ENCODE data around the gene RNF152. TPM values are rescaled to one million over a fixed set of nuclear protein-coding genes. Genes with fewer than 3 reads are reported as not detected.

The RNF152 gene
- total RNA-seq, 4 donors from 2014 or later = 4.6 to 14.3 (median 7.7) TPM

GRCh38 chr18:61845197-61845596 lies 47.6 kb downstream of the RNF152 start:
- no peaks in the 10 kb centered on the region for H3K36me3 ChIP-seq
- intact Hi-C loops (cut with DNase I) = no loop called here
- no peak overlapping the region for H3K27ac ChIP-seq (replicated peaks in 1 of 4)
- 88% methylated on average over 7 of the region's 7 CpGs for WGBS
- H3K27me3 ChIP-seq = no peaks in the 10 kb centered on the region
- no peak for DNase-seq (ENCODE audit: extremely low spot score)
- H3K9me3 ChIP-seq = no peaks in the 10 kb centered on the region
- no peak overlapping the region for H3K4me3 ChIP-seq
- no peaks in the 10 kb centered on the region for H3K4me1 ChIP-seq
- TF ChIP-seq POLR2AphosphoS5 (IDR thresholded peaks at IDR 0.05) = no peak
- no peak for TF ChIP-seq CTCF (IDR thresholded peaks at IDR 0.05)
- no peak for TF ChIP-seq POLR2A (IDR thresholded peaks at IDR 0.05; ENCODE audit: low read depth)
- TF ChIP-seq EP300 (IDR thresholded peaks at IDR 0.05) = no peak

- Histone ChIP-seq H3K4me1 (no peaks in the 10 kb centered on the region), H3K9me3 (no peaks in the 10 kb centered on the region), H3K27ac (replicated peaks in 1 of 4) (no peak overlapping the region), H3K27me3 (no peaks in the 10 kb centered on the region), H3K4me3 (no peak overlapping the region), H3K36me3 (no peaks in the 10 kb centered on the region)
- DNase-seq (ENCODE audit: extremely low spot score) = no peak
- intact Hi-C loops (cut with DNase I) = no loop called here
- TF ChIP-seq POLR2AphosphoS5 (IDR thresholded peaks at IDR 0.05) = no peak
- TF ChIP-seq EP300 (IDR thresholded peaks at IDR 0.05) = no peak
- TF ChIP-seq POLR2A (IDR thresholded peaks at IDR 0.05; ENCODE audit: low read depth) = no peak
- TF ChIP-seq CTCF (IDR thresholded peaks at IDR 0.05) = no peak
- WGBS = 86% methylated on average over 4 of the region's 4 CpGs
Observed at GRCh38 chr18:61844726-61845125, 48.1 kb downstream of the RNF152 start.

GRCh38 chr18:61842146-61842545 lies 50.7 kb downstream of the RNF152 start:
- intact Hi-C loops (cut with DNase I) = no loop called here
- no peaks in the 10 kb centered on the region for H3K36me3 ChIP-seq
- no peak overlapping the region for H3K27ac ChIP-seq (replicated peaks in 1 of 4)

GRCh38 chr18:61841706-61842105 lies 51.1 kb downstream of the RNF152 start:
- Histone ChIP-seq H3K4me1 (no peaks in the 10 kb centered on the region), H3K36me3 (no peaks in the 10 kb centered on the region), H3K4me3 (no peak overlapping the region), H3K9me3 (no peaks in the 10 kb centered on the region), H3K27ac (replicated peaks in 1 of 4) (no peak overlapping the region), H3K27me3 (no peaks in the 10 kb centered on the region)
- no peak for TF ChIP-seq EP300 (IDR thresholded peaks at IDR 0.05)
- no peak for TF ChIP-seq CTCF (IDR thresholded peaks at IDR 0.05)
- TF ChIP-seq POLR2AphosphoS5 (IDR thresholded peaks at IDR 0.05) = no peak
- TF ChIP-seq POLR2A (IDR thresholded peaks at IDR 0.05; ENCODE audit: low read depth) = no peak
- WGBS = 67% methylated on average over 3 of the region's 3 CpGs
- DNase-seq (ENCODE audit: extremely low spot score) = no peak
- intact Hi-C loops (cut with DNase I) = no loop called here

More at GRCh38 chr18:61842146-61842545, 50.7 kb downstream of the RNF152 start:
- Histone ChIP-seq H3K4me3 (no peak overlapping the region), H3K9me3 (no peaks in the 10 kb centered on the region), H3K4me1 (no peaks in the 10 kb centered on the region), H3K27me3 (no peaks in the 10 kb centered on the region)
- TF ChIP-seq CTCF (IDR thresholded peaks at IDR 0.05) = no peak
- TF ChIP-seq POLR2A (IDR thresholded peaks at IDR 0.05; ENCODE audit: low read depth) = no peak
- TF ChIP-seq EP300 (IDR thresholded peaks at IDR 0.05) = no peak
- no peak for TF ChIP-seq POLR2AphosphoS5 (IDR thresholded peaks at IDR 0.05)
- DNase-seq (ENCODE audit: extremely low spot score) = no peak
- WGBS = 61% methylated on average over 2 of the region's 2 CpGs

- intact Hi-C loops (cut with DNase I) = no loop called here
- H3K27me3 ChIP-seq = no peaks in the 10 kb centered on the region
- WGBS = 86% methylated on average over 1 of the region's 1 CpG
Observed at GRCh38 chr18:61840324-61840723, 52.5 kb downstream of the RNF152 start.

More at GRCh38 chr18:61840324-61840723, 52.5 kb downstream of the RNF152 start:
- TF ChIP-seq POLR2AphosphoS5 (IDR thresholded peaks at IDR 0.05) (no peak), EP300 (IDR thresholded peaks at IDR 0.05) (no peak), POLR2A (IDR thresholded peaks at IDR 0.05; ENCODE audit: low read depth) (no peak), CTCF (IDR thresholded peaks at IDR 0.05) (no peak)
- no peak overlapping the region for H3K4me3 ChIP-seq
- no peaks in the 10 kb centered on the region for H3K9me3 ChIP-seq
- H3K27ac ChIP-seq (replicated peaks in 1 of 4) = no peak overlapping the region
- DNase-seq (ENCODE audit: extremely low spot score) = no peak
- H3K36me3 ChIP-seq = no peaks in the 10 kb centered on the region
- H3K4me1 ChIP-seq = no peaks in the 10 kb centered on the region
